Left lung (tissue), 10 donors: ENCODE measurements around the gene AKT2. TPM values are rescaled to one million over a fixed set of nuclear protein-coding genes. Genes with fewer than 3 reads are reported as not detected.

ENCODE experiments used
- ATAC-seq: fragments of 200-7000 bp; cut with Tn5 transposase; one replicate; pipeline ENCODE4 v1.9.1; 2020; ENCODE audit warnings: moderate library complexity
- DNase-seq, 4 donors: peaks; one replicate each; pipeline ENCODE4 v3.0.0-alpha.2; 2013 to 2020
- H3K27ac ChIP-seq, 2 donors: fragments of 200-600 bp; sonication (generic) in 1 of 2; one replicate each; pipeline versions ENCODE4 v1.5.0 to v1.8.0; 2020 to 2021
- H3K27me3 ChIP-seq, 2 donors: fragments of 200-600 bp; sonication (generic) in 1 of 2; one replicate each; pipeline versions ENCODE4 v1.5.0 to v1.8.0; 2020 to 2021
- H3K36me3 ChIP-seq, 2 donors: fragments of 200-600 bp; sonication (generic) in 1 of 2; one replicate each; pipeline versions ENCODE4 v1.5.0 to v1.8.0; 2020 to 2021
- H3K4me1 ChIP-seq, 2 donors: fragments of 200-600 bp; one replicate each; pipeline ENCODE4 v1.8.0; 2021
- H3K4me3 ChIP-seq, 2 donors: fragments of 200-600 bp; sonication (generic) in 1 of 2; one replicate each; pipeline versions ENCODE4 v1.5.0 to v1.8.0; 2020 to 2021; ENCODE audit warnings: mild to moderate bottlenecking in 1 of 2
- H3K9me3 ChIP-seq, 2 donors: fragments of 200-600 bp; sonication (generic) in 1 of 2; one replicate each; pipeline versions ENCODE4 v1.5.0 to v1.8.0; 2020 to 2021
- CTCF ChIP-seq, 2 donors: fragments of 200-600 bp; sonication (generic) in 1 of 2; IDR thresholded peaks; one replicate each; pipeline versions ENCODE4 v1.5.0 to v1.8.0; 2021; ENCODE audit warnings: antibody characterized with exemption in 2 of 2
- intact Hi-C, 2 donors: fragments of 100-400 bp; cut with DNase I; formaldehyde crosslinking; loops; one replicate each; pipeline versions ENCODE4 v1.11.2 to v1.14.2; 2022
- polyA plus RNA-seq, 6 donors: library from polyadenylated mRNA; unstranded; fragments of 120-200 nt; gene quantifications; one replicate each; pipeline ENCODE4 v1.2.1, GENCODE V29; 2013; ENCODE audit not compliant: insufficient read length in 6 of 6
- total RNA-seq, 2 donors: library from RNA; stranded (reverse); fragmentation: NEBNext Ultra II Directional; extraction: Animal tissue kit (Norgen Biotek cat#: 25700); gene quantifications; one replicate each; pipeline ENCODE4 v1.2.1, GENCODE V29; 2021
- donor health status: DM: no; HTN: yes; CAD: no.
- donor health status: DM: no; HTN: no; CAD: no.

The AKT2 gene
- total and polyA plus RNA-seq, 8 donors: 102 to 182 (median 163) TPM

- ATAC-seq (peak; percentile 5), DNase-seq (no peak)
- intact Hi-C loops: no loop called here
- H3K36me3 ChIP-seq: no peaks in the 10 kb centered on the region
- no peak overlapping the region for H3K4me3 ChIP-seq
- peaks cover 33 to 64% of the 10 kb centered on the region in 2 donors for H3K4me1 ChIP-seq
- no peak overlapping the region for H3K27ac ChIP-seq
- H3K27me3 ChIP-seq: no peaks in the 10 kb centered on the region
- TF ChIP-seq CTCF (IDR thresholded peaks at IDR 0.05): no peak
- no peaks in the 10 kb centered on the region for H3K9me3 ChIP-seq
Measured at GRCh38 chr19:40280608-40281221, 4.4 kb downstream of the AKT2 start.

DNA sequence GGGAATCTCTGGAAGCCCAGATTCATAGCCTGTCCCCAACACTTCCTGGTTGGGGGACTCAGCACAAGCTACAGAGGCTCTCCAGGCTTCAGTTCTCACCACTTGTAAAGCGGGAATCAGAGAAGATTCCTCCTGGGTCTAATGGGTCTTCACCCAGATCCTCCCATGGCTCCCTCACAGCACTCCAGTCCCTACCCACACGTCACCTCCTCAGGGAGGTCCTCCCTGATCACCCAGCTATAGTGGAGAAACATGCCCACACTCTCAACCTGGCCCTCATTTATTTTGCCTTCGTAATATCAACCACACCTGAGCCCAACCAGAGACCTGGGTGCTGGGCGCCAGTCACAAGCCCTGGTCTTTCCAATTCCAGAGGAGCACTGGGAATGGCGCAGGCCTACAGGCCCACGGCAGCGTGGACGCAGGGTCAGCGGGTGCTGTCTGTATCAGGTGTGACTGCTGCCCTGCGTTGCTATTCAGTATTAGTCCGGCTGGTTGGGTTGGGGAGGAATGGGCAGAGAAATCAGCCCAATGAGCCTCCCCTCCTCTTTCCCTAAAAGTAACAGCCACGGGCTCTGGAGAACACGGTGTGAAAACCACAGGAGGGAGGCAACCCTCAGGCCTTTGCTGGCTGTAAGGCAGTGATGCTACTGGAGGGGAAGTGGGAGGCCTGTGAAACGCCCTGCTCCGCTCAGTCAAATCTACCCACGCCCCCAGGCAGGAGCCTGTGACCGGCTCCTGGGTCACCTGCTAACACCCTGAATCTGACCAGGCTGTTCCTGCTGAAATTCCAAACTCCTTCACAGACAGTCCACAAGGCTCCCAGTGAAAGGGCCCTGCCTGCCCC is 5.2 kb downstream of the AKT2 start:
- H3K27ac ChIP-seq: peak overlapping the region in 1 of 2 donors; percentile 35
- H3K36me3 ChIP-seq: no peaks in the 10 kb centered on the region
- intact Hi-C loops: no loop called here
- H3K4me3 ChIP-seq: no peak overlapping the region
- H3K9me3 ChIP-seq: no peaks in the 10 kb centered on the region
- no peak for TF ChIP-seq CTCF (IDR thresholded peaks at IDR 0.05)
- ATAC-seq: no peak
- peaks cover 30 to 68% of the 10 kb centered on the region in 2 donors for H3K4me1 ChIP-seq
- no peaks in the 10 kb centered on the region for H3K27me3 ChIP-seq
- DNase-seq: no peak

GRCh38 chr19:40279120-40279551 is 6.0 kb downstream of the AKT2 start:
- TF ChIP-seq CTCF (IDR thresholded peaks at IDR 0.05): no peak
- Histone ChIP-seq H3K4me3 (no peak overlapping the region), H3K4me1 (peaks cover 30 to 72% of the 10 kb centered on the region in 2 donors), H3K36me3 (no peaks in the 10 kb centered on the region), H3K27ac (peak overlapping the region; percentile 13 to 35), H3K27me3 (no peaks in the 10 kb centered on the region), H3K9me3 (no peaks in the 10 kb centered on the region)
- ATAC-seq (peak; percentile 37), DNase-seq (peak in 2 of 4 donors; percentile 69 to 89)
- intact Hi-C loops: no loop called here

GRCh38 chr19:40278361-40279035 is 6.6 kb downstream of the AKT2 start:
- Histone ChIP-seq H3K4me3 (no peak overlapping the region), H3K9me3 (no peaks in the 10 kb centered on the region), H3K36me3 (no peaks in the 10 kb centered on the region), H3K27ac (no peak overlapping the region), H3K27me3 (no peaks in the 10 kb centered on the region), H3K4me1 (peaks cover 24 to 70% of the 10 kb centered on the region in 2 donors)
- intact Hi-C loops: no loop called here
- TF ChIP-seq CTCF (IDR thresholded peaks at IDR 0.05): no peak
- ATAC-seq (no peak), DNase-seq (no peak)
